NCI-H345 treated with DMSO at 0.1 percent for 48 hours (cell line): ENCODE results near the gene CDC42BPB.
"Not testable (repeated sequence)": the region's sequence is repeated elsewhere in the genome, so short reads cannot be mapped to it uniquely, and the experiment has no call there.

Source experiments
- DNase-seq: peaks from one replicate; lab custom pipeline; 2025; ENCODE audit not compliant: unreplicated experiment; lab: John Stamatoyannopoulos, UW

CDC42BPB gene

DNA sequence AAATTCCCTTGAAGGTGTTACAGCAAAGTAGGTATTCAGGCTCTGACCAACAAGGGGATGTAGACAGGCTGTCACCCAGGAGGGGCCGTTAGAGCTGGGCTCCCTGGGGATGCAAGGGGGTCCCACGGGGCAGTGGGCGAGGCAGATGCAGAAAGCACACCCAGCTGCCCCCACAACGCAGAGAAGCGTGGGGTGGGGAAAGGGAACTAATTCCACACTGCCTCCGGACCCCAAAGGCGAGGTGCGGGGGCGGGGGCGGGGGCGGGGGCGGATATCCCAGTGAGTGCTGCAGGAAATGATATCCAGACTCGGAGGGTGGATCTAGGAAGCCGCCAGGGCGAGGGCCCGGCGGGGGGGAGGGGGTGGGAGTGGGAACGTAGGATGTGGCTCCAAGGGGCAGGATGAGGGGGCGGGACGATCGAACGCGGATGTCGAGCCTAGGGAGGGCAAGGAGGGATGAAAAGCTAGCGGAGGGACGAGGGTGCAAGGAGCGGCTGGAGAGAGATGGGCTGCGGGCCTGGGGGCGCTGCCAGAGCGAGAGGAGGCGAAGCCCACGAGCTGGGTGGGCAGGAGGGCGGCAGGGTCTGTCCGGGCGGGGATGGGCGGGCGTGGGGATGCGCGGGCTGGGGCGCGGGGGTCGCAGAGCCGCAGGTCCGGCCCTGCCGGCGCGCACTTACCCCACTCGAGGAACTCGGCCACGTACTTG, 874 bp downstream of the CDC42BPB start:
- no peak for DNase-seq

DNA sequence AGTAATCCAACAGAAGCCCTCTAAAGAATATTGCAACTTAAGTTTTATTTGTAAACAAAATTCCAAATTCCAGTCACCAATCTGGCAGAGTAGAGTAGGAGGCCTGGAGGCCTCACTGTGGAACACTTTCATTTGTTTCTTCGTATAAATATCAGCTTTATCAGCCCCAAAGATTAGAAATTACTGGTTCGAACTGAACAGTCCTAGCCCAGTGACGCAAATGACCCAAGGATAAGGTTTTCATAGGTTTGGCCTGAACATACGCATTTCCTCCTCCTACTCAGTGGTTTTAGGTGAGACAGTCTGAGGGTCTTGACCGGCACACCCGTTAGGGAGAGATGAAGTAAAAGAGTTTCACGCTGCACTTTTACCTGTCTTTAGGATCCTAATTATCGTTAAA, 1.7 kb downstream of the CDC42BPB start:
- no peak for DNase-seq

DNA sequence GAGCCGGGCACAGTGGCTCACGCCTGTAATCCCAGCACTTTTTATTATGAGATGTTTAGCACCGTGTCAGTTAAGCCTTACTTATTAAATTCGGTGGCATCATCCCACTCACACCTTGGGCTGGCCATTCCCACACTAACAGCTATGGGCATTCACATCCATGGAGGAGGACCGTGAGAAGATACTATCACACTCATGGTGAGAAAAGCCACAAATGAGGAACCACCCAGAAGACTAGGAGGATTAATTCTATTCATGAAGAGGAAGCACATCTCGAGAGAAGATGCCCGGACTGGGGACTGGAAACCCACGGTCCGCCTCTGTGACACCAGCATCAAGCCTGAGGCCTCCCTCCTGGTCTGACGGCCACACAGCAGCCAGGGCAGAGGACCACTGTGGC, 4.9 kb downstream of the CDC42BPB start:
- DNase-seq, result no peak

DNA sequence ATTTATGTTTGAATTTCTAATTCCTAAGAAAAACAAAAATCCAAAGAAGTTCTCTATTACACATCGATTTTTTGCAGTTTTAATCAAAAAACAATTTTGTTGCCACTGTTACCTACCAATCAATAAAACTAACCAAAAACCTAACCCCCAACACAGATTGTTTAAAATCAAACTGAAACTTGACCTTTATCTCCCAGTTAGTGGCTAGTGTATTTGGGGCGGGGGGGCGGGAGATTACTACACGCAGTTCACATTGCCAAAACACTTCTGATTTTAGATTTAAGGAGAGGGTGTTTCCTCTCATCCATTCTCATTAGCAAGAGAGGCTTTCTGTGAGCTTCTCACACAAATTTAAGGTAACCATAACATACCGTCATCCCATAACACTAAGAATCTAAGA, 6.4 kb downstream of the CDC42BPB start:
- no peak for DNase-seq

DNA sequence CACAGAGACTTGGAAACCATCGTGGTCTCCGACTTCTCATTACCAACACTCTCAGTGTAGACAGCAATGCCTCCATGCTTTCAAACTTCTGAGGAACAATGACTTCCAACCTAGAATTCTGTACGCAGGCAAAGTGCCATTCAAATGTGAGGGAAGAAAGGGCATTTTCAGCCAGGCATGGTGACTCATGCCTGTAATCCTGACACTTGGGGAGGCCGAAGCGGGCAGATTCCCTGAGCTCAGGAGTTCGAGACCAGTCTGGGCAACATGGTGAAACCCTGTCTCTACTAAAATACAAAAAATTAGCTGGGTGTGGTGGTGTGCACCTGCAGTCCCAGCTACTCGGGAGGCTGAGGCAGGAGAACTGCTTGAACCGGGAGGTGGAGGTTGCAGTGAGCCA, 9.9 kb downstream of the CDC42BPB start:
- not testable (repeated sequence) for DNase-seq

DNA sequence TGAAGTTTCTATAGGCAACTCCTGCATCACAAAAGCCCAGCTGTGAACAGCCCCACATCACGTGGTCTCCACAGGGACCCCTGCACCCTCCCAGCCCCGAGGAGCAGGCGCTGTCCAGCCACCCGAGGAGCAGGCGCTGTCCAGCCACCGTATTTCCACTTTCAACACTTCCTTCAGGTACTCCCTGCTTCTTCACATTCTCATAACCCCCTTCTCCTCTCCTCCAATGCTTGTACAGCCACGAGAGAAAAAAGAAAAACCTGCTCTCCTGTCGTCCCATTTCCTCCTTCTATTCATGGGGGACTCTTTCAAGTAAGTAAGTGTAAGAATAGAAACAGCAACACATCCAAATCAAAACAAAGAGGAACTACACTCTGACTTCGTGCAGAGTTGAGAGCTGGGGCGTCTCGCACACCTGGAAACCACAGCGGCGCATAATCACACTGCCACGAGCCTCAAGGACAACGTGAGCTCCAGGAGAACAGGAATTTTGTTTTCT, 11.9 kb downstream of the CDC42BPB start:
- no peak for DNase-seq

DNA sequence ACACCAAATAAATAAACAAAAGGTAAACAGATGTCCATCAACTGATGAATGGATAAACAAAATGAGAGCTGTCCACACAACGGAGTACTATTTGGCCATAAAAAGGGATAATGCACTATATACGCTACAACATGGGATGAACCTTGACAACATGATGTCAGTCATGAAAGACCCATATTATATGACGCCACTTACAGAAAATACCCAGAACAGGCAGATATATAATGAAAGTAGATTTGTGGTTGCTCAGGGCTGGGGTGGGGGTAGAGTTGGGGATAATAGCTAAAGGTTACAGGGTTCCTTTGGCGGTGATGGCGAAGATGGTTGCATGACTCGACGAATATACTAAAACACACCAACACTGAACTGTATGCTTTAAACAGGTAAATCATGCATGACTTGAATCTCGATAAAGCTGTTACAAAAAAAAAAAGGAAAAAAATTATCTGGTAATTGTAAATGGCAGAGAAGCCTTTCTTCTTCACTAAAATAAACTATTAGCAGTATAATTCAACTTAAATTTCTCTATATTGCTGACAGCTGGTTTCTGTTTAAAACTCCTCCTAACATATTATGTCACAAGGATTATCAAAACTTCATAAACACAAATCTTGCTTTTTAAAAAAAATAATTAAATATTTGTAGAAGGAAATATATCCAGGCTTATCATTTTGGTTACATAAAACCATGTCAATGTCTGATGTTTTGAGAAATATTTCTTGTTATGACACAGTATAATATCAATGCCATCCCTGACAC, 13.9 kb downstream of the CDC42BPB start:
- DNase-seq, result no peak

DNA sequence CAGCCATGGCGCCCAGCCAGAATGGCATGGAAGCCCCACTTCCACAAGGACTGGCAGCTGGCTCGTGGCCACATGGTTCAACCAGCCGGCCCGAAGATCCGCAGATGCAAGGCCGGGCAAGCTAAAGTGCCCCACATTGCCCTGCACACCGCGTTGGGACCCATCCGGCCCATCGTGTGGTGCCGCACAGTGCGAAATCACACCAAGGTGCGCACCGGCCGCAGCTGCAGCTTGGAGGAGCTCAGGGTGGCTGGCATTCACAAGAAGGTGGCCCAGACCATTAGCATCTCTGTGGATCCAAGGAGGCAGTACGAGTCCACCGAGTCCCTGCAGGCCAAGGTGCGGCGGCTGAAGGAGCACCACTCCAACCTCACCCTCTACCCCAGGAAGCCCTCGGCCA, 15.9 kb downstream of the CDC42BPB start:
- no peak for DNase-seq

DNA sequence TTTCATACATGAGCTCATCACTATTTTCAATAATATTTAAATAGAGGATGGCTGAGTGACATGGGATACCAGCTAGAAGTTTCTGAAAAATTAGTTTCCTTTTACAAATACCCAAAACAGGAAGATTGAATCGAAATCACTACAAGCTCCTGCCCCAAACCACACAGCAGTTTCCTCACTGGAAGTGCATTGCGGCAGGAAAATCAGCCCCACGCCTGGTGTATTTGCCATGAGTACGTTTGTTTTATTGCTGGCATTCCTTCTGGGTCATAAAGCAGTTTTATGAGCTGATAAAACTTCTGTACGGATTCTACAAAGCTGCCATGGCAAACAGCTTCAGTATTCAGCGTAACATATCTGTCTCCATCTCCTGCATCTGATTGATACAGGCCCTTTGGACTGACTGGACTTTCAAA, 23.7 kb downstream of the CDC42BPB start:
- DNase-seq, result no peak

DNA sequence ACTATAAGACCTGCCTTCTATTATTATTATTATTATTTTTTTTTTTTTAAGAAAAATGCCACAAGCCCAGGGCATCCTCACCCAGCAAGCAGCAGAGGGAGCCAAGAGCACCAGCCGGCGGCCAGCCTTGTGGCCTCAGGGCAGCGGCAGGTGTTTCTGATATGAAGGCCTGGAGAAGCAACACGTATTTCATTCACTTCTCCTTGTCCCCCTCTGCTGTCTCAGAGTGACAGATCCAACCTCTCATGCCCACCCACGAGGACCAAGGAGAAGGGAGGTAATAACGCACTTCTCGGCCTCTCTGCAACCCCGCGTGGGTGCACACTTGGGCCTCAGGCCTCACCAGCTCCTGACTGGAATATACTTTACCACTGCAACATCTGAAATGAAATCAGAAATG, 25.4 kb downstream of the CDC42BPB start:
- no peak for DNase-seq

DNA sequence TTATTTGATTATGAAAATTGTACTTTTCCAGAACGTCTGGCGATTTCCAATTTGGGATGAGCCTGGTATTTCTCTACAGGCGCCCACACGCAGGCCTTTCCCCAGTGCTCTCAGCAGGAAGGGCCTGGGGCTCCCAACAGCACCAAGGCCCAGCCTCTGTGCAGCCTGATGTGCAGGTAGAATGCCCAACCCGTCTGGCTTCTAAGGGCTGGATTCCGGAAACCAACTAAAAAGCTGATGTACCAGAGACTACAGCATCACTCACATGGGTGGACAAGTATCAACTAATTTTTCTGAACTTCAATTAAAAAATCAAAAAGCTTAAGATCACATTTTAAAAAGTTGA, 25.8 kb downstream of the CDC42BPB start:
- no peak for DNase-seq

DNA sequence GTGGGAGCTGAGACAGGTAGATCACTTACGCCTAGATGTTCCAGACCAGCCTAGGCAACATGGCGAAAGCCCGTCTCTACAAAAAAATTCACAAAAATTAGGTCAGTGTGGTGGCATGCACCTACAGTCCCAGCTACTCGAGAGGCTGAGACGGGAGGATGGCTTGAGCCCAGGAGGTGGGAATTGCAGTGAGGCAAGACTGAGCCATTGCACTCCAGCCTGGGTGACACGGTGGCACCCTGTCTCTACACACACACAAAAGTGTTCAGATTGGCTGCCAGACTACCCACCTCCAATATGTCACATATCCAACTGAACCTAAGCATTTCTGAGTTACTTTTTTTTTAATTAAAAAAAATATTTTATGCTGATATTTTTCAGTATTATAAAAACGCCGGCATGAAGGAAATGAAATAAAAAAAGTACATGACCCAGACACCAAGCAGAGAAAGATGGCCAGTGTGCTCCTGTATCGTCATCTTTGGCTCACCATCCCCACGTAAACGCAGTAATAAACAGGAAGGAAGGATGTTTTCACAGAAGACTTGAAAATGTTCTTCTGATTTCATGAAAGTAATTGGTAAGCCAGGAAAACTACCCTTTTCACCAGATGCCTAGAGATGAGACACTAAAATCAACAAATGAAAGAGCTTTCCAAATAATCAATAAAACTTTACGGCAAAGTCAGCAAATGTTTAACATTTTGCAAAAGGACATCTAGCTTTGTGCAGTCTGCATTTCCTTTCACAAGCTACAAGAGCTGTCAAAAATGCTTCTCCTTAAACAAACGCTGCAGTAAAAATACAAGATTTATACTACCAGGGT, 26.4 kb downstream of the CDC42BPB start:
- DNase-seq, result no peak

DNA sequence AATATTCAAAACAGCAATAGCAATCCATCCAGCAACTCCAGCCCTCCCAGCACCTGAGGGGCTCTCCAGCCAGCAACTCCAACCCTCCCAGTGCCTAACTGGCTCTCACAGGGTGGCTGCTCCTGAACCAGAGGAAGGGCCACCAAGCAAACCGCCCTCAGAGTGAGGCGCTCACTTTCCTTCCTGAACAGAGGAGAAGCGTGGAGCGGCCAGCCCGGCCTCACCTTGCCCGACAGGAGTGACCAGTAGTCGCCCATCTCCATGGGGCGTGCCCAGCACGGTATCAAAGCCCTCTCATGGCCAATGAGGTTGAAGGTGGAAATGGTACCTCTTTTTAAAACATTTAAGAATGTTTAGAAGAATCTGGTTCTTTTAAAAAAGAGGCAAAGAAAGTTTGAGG, 27.4 kb downstream of the CDC42BPB start:
- DNase-seq, result no peak

DNA sequence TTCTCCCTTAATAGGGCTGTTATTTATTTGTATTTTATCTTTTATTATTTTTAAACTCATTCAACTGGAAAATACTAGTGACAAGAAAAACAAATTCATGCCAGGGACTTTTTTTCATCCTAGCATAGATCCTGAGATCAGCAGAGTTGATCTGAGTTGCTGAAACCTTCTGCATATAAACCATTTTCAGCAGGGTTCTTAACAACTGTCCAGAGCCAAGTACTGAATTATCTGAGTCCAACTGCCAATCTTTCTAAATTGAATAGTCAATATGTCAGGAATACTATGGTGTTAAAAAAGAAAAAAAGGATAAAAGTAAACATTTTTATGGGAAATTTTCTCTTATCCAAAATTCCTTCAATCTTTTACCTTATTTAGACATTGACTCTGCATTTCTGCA, 28.6 kb downstream of the CDC42BPB start:
- no peak for DNase-seq

DNA sequence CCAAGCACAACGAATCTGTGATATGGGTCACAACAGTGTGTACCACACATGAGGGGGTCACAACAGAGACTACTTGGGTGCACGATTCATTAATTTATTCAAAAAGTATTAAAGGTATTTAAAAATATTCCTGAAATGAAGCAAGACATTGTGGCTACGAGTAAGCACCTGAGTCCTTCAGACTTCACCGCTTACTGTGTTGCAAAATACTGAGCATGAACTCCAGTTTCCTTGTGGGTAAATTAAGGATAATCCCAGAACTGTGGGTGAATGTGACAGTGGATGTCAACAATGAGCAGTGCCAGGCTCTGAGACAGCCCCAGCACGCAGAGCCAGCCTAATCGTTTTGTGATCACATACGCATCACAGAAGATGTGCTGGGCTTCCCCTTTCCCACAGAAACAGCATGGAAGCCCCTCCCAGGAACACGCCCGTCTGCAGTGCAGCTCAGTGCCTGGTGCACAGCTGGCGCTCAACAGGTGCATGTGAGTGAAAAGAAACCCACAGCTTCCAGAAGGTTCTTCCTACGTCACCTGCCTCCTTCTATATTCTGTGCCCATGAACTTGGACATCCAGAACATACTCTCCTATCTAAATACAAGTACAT, 29.1 kb downstream of the CDC42BPB start:
- DNase-seq, result no peak

DNA sequence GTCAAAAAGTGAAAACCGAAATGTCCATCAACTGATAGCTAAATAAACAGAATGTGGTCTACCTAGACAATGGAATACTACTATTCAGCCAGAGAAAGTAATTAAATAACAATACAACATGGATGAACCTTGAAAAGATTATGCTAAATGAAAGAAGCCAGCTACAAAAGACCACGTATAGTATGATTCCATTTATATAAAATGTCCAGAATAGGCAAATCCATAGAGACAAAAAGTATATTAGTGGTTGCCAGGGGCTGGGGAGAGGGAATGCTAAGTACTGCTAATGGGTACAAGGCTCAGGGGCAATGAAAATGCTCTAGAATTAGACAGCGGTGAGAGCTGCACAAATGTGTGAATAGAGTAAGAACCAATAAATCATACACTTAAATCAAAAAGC, 29.9 kb downstream of the CDC42BPB start:
- DNase-seq, result no peak

DNA sequence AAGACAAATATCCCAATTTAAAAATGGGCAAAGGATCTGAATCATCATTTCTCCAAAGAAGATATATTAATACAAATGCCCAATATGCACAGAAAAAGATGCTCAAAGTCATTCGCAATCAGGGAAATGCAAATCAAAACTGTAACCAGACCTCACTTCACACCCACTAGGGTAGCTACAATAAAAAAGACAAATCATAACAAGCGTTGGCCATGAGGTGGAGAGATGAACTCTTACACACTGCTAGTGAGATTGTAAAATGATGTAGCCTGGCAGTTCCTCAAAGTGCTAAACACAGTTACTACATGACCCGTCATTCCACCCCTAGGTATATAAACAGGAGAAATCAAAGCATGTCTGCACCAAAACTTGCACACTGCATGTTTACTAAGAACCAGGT, 30.4 kb downstream of the CDC42BPB start:
- DNase-seq, result no peak

DNA sequence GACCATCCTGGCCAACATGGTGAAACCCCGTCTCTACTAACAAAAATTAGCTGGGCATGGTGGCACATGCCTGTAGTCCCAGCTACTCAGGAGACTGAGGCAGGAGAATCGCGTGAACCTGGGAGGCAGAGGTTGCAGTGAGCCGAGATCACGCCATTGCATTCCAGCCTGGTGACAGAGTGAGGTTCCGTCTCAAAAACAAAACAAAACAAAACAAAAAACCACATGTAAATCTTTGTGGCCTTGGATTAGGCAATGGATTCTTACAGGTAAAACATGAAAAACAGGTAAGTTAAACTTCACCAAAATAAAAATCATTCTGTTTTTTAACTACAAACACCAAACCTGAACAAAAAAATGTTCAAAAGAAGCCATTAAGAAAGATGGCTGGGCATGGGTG, 31.2 kb downstream of the CDC42BPB start:
- not testable (repeated sequence) for DNase-seq

DNA sequence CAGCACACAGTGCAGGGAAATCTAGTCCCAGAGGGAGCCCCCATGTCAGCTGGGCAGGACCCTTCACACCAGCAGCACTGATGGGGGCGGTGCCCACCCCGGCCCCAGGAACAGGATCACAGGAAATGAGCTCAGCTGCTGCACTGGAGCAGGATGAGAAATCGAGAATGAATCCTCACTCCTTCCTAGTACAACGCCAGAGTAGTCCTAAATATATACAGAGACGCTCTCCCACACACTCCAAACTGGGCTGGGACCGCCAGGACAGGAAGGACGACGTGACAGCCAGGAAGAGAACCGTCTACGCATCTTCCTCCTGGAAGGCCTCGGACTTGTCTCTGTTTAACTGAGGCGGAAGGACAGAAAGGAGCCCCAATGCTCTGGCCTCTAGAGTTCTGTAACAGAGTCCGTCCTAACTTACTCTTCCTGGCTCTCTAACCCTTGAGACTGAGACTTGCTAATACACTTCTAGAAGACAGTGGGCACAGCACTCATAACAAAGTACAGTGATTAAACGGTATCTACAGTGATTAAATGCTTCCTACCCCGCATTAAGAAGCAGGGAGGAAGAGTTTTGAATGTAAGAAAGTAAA, 33.4 kb downstream of the CDC42BPB start:
- no peak for DNase-seq

DNA sequence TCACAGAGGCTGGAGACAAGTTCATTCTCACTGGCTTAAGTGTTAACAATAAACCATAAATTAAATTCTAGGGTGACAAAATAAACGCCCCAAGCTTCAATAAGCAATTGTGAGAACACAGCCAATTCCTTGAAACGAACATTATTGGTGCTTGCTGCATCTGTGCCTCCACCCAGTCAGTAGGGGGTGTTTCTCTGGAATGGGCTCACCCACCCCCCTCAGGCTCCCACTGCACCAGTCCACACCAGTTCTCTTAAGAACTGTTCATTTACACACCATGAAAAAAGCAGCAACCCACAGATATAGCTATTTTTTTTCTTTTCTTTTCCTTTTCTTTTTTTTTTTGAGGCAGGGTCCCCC, 34.7 kb downstream of the CDC42BPB start:
- DNase-seq, result no peak
